GM12878 (cell line): ENCODE data around the gene GPBP1. TPM values are rescaled to one million over a fixed set of nuclear protein-coding genes. Genes with fewer than 3 reads are reported as not detected.

Experiments used
- ATAC-seq: fragments of 200-7000 bp; cut with Tn5 transposase; 3 replicates; pipeline ENCODE4 v1.9.1; 2020; ENCODE audit warnings: mild to moderate bottlenecking, moderate library complexity
- BruUV-seq: library from RNA; stranded (reverse); fragments of 400-500 nt; replicated peaks from 2 replicates; lab custom pipeline; 2021; lab: Mats Ljungman, UMichigan
- CTCF ChIA-PET: fragments of 300-600 bp; sonication (Branson Sonifier 250); formaldehyde crosslinking; extraction: SDS; loops from one replicate; lab custom pipeline; 2021; ENCODE audit warnings: inconsistent platforms; lab: Yijun Ruan, JAX
- POLR2A ChIA-PET: fragments of 350-600 bp; formaldehyde crosslinking; extraction: SDS; loops from one replicate; lab custom pipeline; 2021; ENCODE audit warnings: inconsistent platforms; lab: Charles Lee
- RAD21 ChIA-PET: fragments of 300-600 bp; sonication (Branson Sonifier 250); formaldehyde crosslinking; loops from one replicate; lab custom pipeline; 2023; ENCODE audit warnings: antibody characterized with exemption; ENCODE audit not compliant: unreplicated experiment; lab: Charles Lee
- SMC1A ChIA-PET: fragments of 300-600 bp; sonication (Branson Sonifier 250); formaldehyde crosslinking; loops from one replicate; lab custom pipeline; 2023; ENCODE audit not compliant: unreplicated experiment, uncharacterized antibody; lab: Charles Lee
- DNase-seq: peaks from one replicate; pipeline ENCODE4 v3.0.0-alpha.2; 2011; ENCODE audit warnings: low read depth, low spot score
- FAIRE-seq: peaks from 3 replicates; lab custom pipeline; 2011; peaks lifted over from hg19 to GRCh38; lab: Jason Lieb, UNC
- H2AFZ ChIP-seq: 2 replicates; pipeline ENCODE4 v1.6.0; 2011; ENCODE audit warnings: low read depth, low read length, control low read depth; ENCODE audit not compliant: control insufficient read depth
- H3K27ac ChIP-seq: 2 replicates; pipeline ENCODE4 v1.5.1; 2011; ENCODE audit warnings: control low read depth; ENCODE audit not compliant: control insufficient read depth, insufficient read depth
- H3K27me3 ChIP-seq, 2 experiments: replicated peaks in 1 of 2; 2 replicates each; pipeline versions ENCODE4 v1.6.0 to v1.6.1; 2011; ENCODE audit warnings: low read length in 1 of 2; ENCODE audit not compliant: control insufficient read depth in 2 of 2, insufficient read depth in 2 of 2
- H3K36me3 ChIP-seq, 2 experiments: 2 replicates each; pipeline ENCODE4 v1.5.1; 2011; ENCODE audit warnings: low read length in 1 of 2; ENCODE audit not compliant: control insufficient read depth in 2 of 2, insufficient read depth in 2 of 2
- H3K4me1 ChIP-seq: 2 replicates; pipeline ENCODE4 v1.6.1; 2011; ENCODE audit warnings: mild to moderate bottlenecking, low read length, moderate library complexity, mixed read lengths; ENCODE audit not compliant: control insufficient read depth, insufficient read depth
- H3K4me2 ChIP-seq: 2 replicates; pipeline ENCODE4 v1.6.0; 2011; ENCODE audit warnings: control low read depth; ENCODE audit not compliant: control insufficient read depth, insufficient read depth
- H3K4me3 ChIP-seq: fragments of 200-600 bp; sonication (generic); 2 replicates; pipeline ENCODE4 v1.5.1; 2016
- H3K79me2 ChIP-seq: 2 replicates; pipeline ENCODE4 v1.6.0; 2011; ENCODE audit warnings: low read length; ENCODE audit not compliant: control insufficient read depth, insufficient read depth
- H3K9ac ChIP-seq: 2 replicates; pipeline ENCODE4 v1.8.0; 2011; ENCODE audit warnings: low read length, control low read depth, mixed read lengths; ENCODE audit not compliant: control insufficient read depth, insufficient read depth
- H3K9me3 ChIP-seq: replicated peaks from 3 replicates; pipeline ENCODE4 v1.5.1; 2011; ENCODE audit warnings: mild to moderate bottlenecking, low read length; ENCODE audit not compliant: control insufficient read depth, insufficient read depth
- H4K20me1 ChIP-seq: 2 replicates; pipeline ENCODE4 v1.6.0; 2011; ENCODE audit not compliant: control insufficient read depth, insufficient read depth
- BCLAF1 ChIP-seq: fragments of 450-650 bp; IDR thresholded peaks from 2 replicates; pipeline ENCODE4 v1.6.1; 2017; ENCODE audit warnings: antibody characterized with exemption, mild to moderate bottlenecking, moderate library complexity
- SPI1 ChIP-seq: IDR thresholded peaks from 2 replicates; pipeline ENCODE4 v1.6.1; 2011; ENCODE audit warnings: low read depth, mild to moderate bottlenecking, low read length, moderate library complexity, borderline replicate concordance; ENCODE audit not compliant: insufficient read depth
- TBL1XR1 ChIP-seq: IDR thresholded peaks from 2 replicates; pipeline ENCODE4 v1.6.1; 2012; ENCODE audit warnings: low read depth, low read length, improper control_type of control experiment
- WGBS: methylation state at CpG from one replicate; pipeline ENCODE4 v1.1.6; 2016; ENCODE audit warnings: low lambda C conversion rate; ENCODE audit not compliant: insufficient replicate concordance, insufficient coverage; ENCODE audit errors: missing lambda C conversion rate; 5-methylcytosine and 5-hydroxymethylcytosine counted together
- in situ Hi-C: fragments of 300-500 bp; cut with MboI; formaldehyde crosslinking; loops from 9 replicates; pipeline ENCODE4 v1.14.3; 2018; ENCODE audit warnings: mixed read lengths
- intact Hi-C: fragments of 100-400 bp; cut with micrococcal nuclease; formaldehyde crosslinking; loops from one replicate; pipeline ENCODE4 v1.14.2; 2022; ENCODE audit not compliant: unreplicated experiment
- polyA plus RNA-seq, 11 experiments: library from polyadenylated mRNA; depleted of rRNA in 4 of 11; unstranded in 6 of 11; stranded (reverse) in 5 of 11; fragments of >200 nt; fragmentation: Nextera tagmentation in 4 of 11; fragmentation: Illumina TruSeq in 1 of 11; extraction: Ambion mirVana in 4 of 11; extraction: Trizol in 1 of 11; gene quantifications; 1 replicate in 1 of 11; 2 replicates in 10 of 11; pipeline versions ENCODE4 v1.2.1 to v1.2.3, GENCODE V29; 2011 to 2016; ENCODE audit warnings: inconsistent platforms in 2 of 11, missing spikeins in 2 of 11, low read depth in 1 of 11
- total RNA-seq, 4 experiments: library from RNA; depleted of rRNA in 3 of 4; stranded (reverse); fragments of >200 nt in 3 of 4; fragmentation: Illumina TruSeq in 1 of 4; extraction: Trizol in 1 of 4; gene quantifications; 2 replicates each; pipeline versions ENCODE4 v1.2.1 to v1.2.3, GENCODE V29; 2013 to 2021

Gene GPBP1
- total and polyA plus RNA-seq, 10 of the 15 experiments (the other 5 are each of a cell fraction or from before 2014, with no cell fraction given) = 27.0 to 96.2 (median 55.4) TPM

DNA sequence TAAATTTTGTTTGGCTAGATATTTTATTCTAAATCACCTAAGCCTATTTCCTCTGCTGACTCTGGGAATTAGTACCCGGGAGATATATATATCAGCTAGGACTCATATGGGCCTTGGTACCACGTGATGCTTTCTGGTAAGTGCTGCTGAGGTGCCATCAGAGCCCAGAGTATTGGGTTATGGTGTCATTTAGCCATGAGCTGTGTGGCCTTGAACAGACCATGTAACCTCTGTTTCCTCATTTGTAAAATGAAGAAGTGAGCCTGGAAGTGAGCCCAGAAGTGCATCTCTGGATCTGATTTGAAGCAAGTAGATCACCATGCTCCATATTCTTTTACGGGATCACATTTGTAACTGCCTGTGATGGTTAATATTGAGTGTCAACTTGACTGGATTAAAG, 126.1 kb downstream of the GPBP1 start:
- ChIA-PET POLR2A (no interaction called here), CTCF (interaction anchor here (0.9 to 4.8 kb wide), 11 partner anchors 13 to 1161 kb away, joined by 3 to 76 read pairs (median 4); partner anchors contain the start of gene PLK2)
- no peak overlapping the region for H3K4me2 ChIP-seq
- no peaks in the 10 kb centered on the region for H3K36me3 ChIP-seq
- BruUV-seq = no TSS peak
- in situ Hi-C loops = loop anchor here (5.0 kb wide), 1 partner anchor 1162 kb away; the partner anchor contains the start of gene PLK2
- 63% methylated on average over 3 of the region's 3 CpGs for WGBS
- no peaks in the 10 kb centered on the region for H3K27me3 ChIP-seq
- TF ChIP-seq SPI1 (peak; percentile 2; the same call in 1 of the 2 replicates), TBL1XR1 (no peak), BCLAF1 (no peak)
- TF ChIP-seq, all 136 proteins: peak for 1
- ChIA-PET SMC1A (interaction anchor here (0.9 to 4.8 kb wide), 6 partner anchors 17 to 1164 kb away, joined by 3 to 37 read pairs (median 3); partner anchors contain the start of gene PLK2), RAD21 (interaction anchor here (1.6 to 3.5 kb wide), 3 partner anchors 134 to 1161 kb away, joined by 3 to 42 read pairs (median 9); partner anchors contain the start of gene PLK2)
- intact Hi-C loops = loop anchor here (2.0 to 5.0 kb wide), 4 partner anchors 133 to 477 kb away; no protein-coding TSS in a partner anchor
- Histone ChIP-seq H3K27ac (no peak overlapping the region), H3K4me1 (peaks cover 6% of the 10 kb centered on the region), H3K79me2 (no peaks in the 10 kb centered on the region), H4K20me1 (no peaks in the 10 kb centered on the region), H3K9me3 (no peaks in the 10 kb centered on the region), H2AFZ (no peak overlapping the region), H3K9ac (no peak overlapping the region), H3K4me3 (no peak overlapping the region)
- ATAC-seq (no peak), FAIRE-seq (no peak), DNase-seq (no peak)
